HG03432 (cell line): ENCODE data around the gene TTC7B.
"Not testable (repeated sequence)": the region's sequence is repeated elsewhere in the genome, so short reads cannot be mapped to it uniquely, and the experiment has no call there.

Experiments
- ATAC-seq: cut with Tn5 transposase; IDR thresholded peaks from one replicate; pipeline ENCODE4 v1.9.1; 2021; ENCODE audit warnings: mild to moderate bottlenecking, moderate library complexity; ENCODE audit not compliant: unreplicated experiment

The TTC7B gene

DNA sequence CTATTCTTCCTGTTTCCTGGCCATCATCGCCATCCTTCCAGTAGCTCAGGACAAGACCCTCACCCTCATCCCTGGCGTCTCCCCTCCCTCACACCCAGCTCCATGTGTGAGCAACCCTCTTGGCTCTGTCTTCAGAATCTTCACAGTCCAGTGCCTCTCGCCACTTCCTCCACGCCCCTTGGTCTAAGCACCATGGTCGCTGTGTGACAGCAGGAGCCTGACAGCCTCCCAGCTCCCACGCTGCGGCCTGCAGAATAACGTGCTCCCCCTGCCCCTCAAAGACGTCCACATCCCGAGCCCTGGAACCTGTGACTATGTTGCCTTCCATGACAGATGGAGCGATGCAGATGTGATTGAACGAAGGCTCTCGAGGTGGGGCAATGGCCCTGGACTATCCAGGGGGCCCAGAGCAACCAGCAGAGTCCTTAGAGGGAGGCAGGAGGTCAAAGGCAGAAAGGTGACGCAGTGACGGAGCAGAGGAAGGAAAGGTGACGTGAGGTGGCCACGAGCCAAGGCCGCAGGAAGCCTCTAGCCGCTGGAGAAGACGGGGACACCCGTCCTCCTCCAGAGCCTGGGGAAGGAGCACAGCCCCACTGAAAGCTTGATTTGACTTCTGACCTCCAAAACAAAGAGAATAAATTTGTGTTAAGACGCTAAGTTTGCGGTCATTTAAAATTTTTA, 279.6 kb downstream of the TTC7B start:
- no peak for ATAC-seq

DNA sequence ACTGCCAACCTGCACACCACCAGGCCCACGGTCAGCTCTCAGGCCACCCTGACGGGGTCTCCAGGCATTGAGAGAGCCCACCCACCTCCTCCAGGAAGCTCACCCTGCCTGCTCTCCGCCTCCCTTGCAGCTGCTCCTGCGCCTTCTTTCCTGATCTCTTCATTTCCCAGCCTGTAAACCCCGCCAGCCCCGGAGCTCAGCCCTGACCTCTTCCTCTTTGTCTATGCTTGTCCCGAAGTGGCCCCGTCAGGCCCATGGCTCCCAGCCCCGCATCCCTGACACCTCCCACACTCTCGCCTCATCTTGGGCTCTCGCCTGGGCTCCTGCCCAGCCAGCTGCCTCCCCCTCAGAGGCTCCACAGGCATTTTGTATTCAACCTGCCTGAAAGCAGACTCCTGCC, 280.1 kb downstream of the TTC7B start:
- ATAC-seq, result no peak

DNA sequence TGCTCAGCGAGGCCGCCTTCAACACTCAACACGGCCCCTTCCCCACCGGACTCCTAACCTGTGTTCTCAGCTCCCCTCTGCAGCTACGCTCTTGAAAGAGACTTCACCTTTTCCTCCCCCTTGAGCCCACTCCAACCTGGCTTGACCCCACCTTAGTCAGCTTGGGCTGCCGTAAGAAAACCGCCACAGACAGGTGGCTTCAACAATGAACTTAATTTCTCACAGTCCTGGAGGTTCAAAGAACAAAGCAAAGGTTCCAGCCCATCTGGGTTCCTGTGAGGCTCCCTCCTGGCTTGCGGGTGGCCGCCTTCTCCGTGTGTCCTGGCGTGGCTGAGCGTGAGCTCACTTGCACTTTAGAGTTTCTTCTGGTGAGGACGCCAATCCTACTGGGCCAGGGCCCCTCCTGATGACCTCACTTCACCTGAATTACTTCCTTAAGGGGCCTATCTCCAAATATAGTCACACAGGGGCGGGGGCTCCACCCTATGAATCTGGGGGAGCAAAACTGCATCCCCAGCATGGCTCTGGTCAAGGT, 280.6 kb downstream of the TTC7B start:
- ATAC-seq, result no peak

DNA sequence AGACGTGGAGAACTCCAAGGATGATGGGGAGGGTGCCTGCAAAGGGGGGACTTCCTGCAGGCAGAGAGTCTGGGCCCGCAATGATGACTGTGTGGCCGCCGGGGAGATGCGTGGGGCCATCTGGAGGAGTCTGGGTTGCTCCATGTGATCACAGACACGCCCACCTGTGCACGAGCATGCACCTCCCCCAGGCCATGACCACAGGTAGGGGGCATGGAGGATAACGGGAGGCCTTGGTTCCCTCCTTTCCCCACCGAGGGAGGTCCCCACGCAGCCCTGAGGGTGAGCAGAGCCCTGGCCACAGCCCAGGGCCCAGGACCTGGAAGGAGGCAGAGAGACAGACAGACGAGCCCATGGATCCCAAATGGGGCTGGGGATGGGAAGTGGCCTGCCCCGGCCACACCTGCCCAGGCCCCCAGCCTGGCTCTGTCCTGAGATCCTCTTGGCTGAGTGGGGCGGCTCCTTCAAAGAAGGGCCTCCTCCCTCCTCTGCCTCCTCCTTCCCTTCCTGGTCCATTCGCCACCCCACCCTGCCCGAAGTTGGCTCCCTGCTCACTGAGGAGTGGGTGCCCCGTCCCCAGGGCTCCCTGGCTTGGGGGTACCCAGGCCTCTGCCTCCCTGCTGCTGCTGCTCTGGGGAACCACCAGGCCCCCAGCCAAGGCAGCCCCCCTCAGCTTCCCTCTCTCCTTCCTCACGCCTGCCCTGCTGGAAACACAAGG, 281.2 kb downstream of the TTC7B start:
- no peak for ATAC-seq

DNA sequence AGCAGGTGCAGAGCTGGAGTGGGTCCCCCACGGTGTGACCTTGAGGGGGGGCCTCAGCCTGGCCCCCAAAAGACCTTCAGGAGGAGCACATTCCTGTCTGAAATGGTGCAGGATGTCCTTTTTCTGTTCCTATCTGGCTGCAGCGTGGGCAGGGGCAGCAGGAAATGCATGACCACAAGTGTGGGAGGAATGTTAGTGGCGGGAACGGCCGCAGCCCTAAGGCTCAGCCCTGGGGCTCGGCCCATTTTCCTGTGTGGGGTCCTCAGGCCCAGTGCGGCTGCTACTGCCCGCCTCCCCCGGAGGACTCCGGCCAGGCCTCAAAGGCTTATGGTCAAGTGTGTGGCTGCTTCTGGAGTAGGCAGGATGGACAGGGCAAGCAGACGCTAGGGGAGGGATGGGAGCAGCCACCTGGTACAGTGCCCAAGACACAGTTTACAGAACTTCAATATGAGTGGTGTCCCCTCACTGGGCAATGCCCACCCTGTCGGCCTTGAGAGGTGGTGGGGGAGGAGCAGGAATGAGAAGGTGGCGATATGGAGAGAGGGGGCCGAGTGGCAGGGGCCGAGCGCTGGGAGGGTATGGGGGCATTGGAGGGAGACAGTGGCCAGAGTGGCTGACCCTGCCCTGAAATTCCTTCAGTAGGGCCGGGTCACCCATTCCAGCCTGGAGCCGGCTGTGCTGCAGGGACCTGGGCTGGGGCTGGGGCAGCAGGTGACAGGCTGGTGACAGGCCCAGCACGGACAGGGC, 282.0 kb downstream of the TTC7B start:
- ATAC-seq, result no peak

DNA sequence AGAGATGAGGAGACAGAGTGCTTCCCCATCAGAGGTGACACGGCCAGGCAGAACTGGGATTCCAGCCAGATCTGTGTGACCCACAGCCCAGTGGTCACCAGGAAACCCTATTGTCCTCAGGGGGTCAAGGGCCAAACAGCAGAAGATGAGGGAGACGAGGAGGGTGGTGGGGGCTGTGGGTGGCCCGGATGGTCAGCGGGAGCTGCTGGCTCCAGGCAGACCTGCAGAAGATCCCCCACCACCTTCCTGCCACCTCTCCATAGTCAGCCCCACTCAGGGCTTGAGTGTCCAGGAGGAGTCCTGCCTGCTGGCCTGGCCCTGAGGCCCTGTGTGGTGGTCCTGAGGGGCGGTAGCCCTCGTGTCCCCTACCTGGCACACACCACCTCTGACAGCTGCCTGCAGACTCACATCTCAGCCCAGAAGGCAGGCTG, 282.6 kb downstream of the TTC7B start:
- ATAC-seq, result no peak

DNA sequence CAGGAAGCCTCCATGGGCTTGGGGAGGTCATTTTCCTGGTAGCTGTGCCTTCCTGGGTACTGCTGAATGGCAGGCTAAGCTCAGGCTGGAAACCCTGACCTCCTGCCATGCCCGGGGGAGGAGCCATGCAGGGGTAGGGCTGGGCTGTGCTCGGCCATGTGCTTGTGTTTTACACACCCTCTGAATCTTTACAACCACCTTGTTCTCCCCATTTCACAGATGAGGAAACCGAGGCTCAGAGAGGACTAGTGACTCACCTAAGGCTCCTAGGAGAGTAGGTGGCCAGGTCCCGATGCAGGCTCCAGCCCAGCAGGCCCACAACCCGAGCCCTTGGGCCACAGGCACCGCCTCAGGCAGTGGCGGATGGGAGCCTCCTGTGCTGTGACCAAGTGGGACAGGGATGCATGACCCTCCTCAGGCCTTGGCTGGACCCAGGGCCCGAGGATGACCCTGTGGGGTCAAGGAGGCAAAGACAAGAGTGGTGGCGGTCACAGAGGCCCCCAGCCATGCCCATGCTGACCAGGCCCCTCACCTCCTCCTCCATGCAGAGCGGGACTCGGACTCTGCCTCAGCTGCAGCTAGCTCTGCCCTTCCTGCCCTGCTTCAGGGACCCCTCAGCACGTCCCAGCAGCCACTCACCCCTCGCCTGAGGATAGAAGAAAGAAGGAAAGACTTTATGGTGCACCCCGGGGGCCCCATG, 283.3 kb downstream of the TTC7B start:
- no peak for ATAC-seq

DNA sequence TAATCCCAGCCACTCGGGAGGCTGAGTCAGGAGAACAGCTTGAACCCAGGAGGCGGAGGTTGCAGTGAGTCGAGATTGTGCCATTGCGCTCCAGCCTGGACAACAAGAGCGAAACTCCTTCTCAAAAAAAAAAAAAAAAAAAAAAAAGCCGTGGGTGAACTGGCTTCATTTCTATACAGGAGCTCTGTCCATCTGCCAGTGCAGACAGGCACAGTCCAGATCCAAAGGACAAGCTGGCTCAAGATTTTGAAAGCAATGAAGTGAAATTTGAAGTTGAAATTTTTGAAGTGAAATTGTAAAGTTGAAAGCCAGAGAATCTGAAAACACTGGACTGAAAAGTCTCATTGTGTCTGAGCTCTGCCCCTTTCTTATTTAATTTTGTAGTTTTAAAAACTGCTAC, 284.7 kb downstream of the TTC7B start:
- ATAC-seq, result no peak

DNA sequence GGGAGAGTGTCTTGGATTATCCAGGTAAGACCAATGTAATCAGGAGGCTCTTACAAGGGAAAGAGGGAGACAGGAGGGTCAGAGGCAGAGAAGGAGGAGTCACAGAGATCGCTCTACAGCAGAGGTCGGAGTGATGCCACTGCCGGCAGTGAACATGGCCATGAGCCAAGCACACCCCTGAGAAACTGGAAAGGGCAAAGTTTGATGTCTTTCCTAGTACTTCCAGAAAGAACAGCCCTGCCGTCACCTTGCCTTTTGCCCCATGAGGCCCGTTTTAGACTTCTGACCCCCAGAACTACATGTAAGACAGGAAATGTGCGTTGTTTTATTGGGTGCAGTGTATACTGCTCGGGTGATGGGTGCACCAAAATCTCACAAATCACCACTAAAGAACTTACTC, 285.7 kb downstream of the TTC7B start:
- ATAC-seq, result no peak

DNA sequence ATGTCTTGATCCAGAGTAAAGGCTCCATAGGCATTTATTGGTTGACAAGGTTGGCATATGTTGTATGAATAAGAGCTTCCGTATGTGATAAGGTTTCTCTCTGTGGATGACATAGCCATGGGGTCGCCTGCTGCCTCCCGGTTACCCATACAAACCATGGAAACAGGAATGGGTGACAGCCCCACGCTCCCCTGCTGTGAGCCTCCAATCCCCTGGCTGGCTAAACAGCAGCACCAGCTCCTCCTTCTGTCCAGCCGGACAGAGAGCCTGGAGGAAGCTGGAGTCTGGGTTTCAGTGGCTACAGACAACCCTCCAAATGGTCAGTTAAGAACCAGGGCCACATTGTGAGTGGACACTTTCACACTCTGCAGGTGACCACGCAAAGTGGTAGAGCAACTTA, 288.3 kb downstream of the TTC7B start:
- ATAC-seq, result no peak

DNA sequence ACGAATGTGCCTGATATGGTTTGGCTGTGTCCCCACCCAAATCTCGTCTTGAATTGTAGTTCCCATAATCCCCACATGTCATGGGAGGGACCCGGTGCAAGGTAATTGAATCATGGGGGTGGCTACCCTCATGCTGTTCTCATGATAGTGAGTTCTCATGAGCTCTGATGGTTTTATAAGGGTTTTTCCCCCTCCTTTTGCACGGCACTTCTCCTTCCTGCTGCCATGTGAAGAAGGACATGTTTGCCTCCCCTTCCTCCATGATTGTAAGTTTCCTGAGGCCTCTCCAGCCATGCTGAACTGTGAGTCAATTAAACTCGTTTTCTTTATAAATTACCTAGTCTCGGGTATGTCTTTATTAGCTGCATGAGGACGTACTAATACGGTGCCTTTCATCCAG, 289.7 kb downstream of the TTC7B start:
- not testable (repeated sequence) for ATAC-seq

DNA sequence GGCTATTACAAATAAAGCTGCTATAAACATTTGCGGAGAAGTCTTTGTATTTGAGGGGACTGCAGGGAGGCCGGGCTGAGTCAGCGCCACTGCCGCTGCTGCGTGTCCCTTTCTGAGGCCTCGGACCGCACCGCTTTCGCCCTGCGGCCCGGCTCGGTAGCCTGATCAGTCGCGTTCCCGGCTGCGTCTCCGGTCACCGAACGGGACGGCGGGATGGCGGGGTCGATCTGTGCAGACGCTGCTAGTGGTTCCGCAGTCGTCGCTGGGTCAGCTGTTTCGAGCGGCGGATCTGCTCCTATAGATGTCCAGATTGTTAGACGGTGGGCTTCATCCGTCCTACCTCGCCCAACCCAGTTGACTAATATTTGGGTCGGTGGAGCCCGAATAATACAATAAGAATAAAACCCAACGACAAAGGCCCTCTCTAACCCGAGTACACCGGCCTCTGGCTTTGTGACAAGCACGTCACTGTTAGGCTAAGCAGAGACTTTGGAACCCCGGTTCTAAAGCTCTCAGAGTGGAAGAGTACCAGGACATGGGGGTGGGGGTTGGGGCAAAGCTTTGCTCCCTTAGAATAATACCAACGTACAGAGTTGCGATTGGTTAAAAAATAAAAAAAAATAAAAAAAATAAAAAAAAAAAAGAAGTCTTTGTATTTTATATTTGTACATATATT, 290.7 kb downstream of the TTC7B start:
- ATAC-seq, result peak; percentile 45

DNA sequence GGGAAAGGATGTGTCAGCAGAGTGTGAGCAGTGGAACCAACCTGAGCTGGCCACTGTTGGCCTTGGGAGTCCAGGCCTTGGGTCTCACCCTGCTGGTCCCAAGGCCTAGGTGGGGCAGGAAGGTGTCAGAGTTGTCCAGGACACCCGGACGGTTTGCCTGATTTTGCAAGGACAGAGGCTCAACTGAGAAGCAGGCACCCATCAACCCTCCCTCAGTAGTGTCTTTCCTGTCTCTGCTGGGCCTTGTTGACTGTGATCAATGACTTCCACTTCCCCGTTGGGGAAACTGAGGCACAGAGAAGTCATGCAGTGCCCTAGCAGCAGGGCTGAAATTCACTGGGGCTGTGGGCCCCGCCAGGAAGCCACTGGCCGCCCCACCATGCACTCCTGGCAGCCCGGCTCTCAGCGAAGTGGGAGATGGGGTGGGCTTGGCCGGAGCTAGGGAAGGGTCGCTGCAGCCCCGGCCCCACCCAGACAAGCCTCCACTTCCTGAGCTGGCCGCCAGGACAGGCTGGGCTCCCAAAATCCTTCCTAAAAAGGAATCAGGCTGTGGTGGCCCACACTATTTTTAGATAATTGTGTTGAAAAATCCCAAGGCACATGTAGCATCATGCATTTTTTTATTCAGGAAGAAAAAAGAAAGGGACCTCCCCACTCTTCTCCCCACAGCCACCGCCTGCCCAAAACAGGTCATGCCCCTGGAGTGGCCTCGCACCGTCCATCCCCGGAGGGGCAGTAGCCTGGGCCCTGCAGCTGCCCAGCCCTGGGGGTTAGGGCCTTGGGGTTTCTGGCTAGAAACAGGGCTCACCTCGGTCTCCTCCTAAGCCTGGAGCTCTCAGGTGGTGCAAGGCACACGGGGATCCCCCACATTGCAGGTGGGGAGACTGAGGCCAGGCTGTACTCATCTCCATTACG, 292.0 kb downstream of the TTC7B start:
- ATAC-seq, result no peak

DNA sequence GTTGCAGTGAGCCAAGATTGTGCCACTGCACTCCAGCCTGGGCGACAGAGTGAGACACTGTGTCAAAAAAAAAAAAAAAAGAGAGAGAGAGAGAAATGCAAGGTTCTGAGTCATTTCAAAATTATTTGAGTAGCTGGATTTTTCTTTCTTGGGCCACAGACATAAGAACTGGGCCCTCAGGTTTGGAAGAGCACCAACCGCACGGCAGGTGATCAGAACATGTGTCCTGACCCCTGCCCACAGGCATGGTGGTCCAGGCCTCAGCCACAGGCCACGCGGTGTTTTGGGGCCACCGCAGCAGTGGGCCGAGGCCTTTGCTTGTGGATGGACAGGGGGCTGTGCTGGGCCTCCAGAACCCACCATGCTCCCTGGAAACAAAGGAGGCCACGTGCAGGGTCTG, 292.7 kb downstream of the TTC7B start:
- no peak for ATAC-seq

DNA sequence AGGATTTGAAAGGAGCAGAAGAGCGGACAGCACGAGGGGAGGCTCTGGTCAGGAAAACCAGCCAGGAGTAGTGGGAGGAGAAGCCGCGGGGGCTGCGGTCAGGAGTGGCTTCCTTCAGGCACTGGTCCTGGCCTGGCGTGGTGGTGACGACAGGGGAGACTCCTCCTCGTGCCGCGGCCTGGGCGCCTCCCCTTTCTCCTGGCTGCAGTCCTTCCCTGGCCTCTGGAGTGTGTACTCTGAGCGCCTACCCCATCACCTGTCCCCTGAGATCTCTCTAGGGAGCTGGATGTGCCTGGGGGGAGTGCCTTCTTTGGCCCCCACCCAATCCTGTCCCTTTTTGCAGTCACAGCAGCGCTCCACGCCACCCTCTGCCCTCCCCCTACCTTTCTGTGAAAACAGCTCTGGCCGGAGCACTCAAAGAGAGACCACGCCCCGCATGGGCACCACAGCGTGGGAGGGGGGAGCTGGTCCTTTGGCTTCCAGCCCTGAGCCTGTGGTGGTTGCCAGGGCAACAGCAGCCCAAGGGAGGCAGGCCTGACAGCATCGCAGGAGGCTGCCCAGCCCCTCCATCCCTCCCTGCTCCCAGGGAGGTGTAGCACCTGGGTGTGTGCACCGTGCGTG, 293.5 kb downstream of the TTC7B start:
- no peak for ATAC-seq

DNA sequence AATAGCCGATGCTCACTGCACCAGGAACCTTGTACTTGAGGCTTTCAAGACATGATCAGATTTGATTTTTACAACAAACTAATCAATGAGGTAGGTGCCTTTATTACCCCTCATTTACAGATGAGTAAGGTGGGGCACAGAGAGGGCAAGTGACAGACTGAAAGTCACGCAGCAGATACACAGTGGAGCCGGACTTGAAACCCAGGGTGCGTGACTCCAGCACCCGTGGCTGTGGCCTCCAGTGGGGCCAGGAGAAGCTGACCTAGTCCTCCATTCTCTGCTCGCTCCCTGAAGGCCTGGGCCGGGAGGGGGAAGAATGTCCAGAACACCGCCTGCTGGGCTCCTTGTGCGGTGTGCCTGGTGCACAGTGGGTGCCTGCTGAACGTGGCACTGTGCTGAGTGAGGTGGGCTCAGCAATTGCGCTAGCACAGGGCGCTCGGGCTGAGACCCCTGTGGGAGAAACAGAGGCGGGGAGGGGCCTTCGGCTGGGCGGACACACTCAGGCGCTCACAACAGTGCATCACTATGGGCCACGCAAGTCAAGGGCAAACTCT, 294.2 kb downstream of the TTC7B start:
- ATAC-seq, result no peak

DNA sequence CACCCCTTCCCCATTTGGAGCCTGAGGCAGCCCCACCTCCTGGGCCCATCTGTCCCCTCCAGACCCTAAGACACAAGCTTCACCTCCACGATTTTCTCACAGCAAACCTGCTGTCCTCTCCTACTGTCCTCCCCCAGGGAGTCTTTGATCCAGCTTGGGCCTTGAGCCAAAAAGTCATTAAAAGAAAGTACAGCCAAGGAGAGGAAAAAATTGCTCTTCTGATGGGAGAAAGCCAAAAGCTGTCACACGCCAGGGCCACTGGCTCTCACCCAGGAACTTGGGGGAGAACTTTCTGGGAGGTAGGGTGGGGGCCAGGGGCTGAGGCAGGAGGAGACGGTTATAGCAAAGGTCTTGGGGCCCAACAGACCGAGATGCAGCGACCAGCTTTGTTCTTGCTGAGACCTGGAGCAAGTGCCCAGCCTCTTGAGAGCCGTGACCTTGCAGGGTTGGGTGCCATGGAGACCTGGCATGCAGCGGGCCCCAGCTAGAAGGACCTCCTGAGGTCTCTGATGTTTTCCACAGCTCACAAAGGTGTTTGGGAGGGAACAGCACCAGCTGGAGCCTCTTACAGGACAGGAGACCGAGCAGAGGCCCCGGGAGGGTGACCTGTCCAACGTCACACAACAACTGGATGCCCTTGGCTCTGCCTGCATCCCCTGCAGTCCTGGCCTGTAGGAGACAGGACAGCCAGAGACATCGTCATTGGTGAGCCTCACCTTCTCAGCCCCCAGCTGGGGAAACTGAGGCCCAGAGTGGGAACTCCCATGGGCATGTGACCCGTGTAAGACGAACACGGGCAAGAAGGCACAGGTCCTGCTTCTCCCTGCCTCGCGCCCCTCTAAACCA, 294.9 kb downstream of the TTC7B start:
- no peak for ATAC-seq

DNA sequence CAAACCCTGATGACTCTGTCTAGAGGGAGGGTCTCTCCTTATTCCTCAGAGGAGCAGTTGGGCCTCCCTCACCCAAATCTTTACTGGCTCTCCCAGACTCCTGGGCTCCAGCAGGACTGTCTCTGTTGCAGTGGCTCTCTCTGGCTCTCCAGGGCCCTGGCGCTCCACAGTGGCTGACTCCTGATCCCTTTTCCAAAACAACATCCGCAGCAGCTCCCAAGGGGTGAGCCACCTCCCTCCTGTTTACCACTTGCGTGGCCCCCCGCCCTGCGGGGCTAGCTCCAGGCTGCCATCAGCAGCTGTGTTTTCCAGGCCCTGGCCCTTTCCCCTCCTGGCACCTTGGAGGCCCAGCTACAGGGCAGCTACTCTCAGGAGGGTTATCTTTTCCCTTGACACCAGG, 295.9 kb downstream of the TTC7B start:
- no peak for ATAC-seq
